ENCODE data around the gene TP63. TPM values are rescaled to one million over a fixed set of nuclear protein-coding genes. Genes with fewer than 3 reads are reported as not detected.

Gene TP63
- total RNA-seq, 1 donor from 2014 or later = not detected

- Histone ChIP-seq H3K4me1 (no peaks in the 10 kb centered on the region), H3K36me3 (no peaks in the 10 kb centered on the region), H3K27me3 (no peaks in the 10 kb centered on the region), H3K9me3 (no peaks in the 10 kb centered on the region), H3K4me3 (no peak overlapping the region), H3K27ac (no peak overlapping the region)
- TF ChIP-seq CTCF (IDR thresholded peaks at IDR 0.05) = no peak
- intact Hi-C loops (cut with DNase I) = no loop called here
- no peak for DNase-seq (ENCODE audit: low spot score in 2 of 2)
Observed at GRCh38 chr3:189841473-189842205, 210.4 kb downstream of the TP63 start.

GRCh38 chr3:189842681-189843602 lies 211.8 kb downstream of the TP63 start:
- no peaks in the 10 kb centered on the region for H3K36me3 ChIP-seq
- H3K4me1 ChIP-seq = no peaks in the 10 kb centered on the region
- H3K27ac ChIP-seq = no peak overlapping the region
- no peak overlapping the region for H3K4me3 ChIP-seq
- intact Hi-C loops (cut with DNase I) = no loop called here
- H3K27me3 ChIP-seq = no peaks in the 10 kb centered on the region
- no peak for DNase-seq (ENCODE audit: low spot score in 2 of 2)
- no peak for TF ChIP-seq CTCF (IDR thresholded peaks at IDR 0.05)
- no peaks in the 10 kb centered on the region for H3K9me3 ChIP-seq

- Histone ChIP-seq H3K9me3 (no peaks in the 10 kb centered on the region), H3K4me3 (no peak overlapping the region), H3K36me3 (no peaks in the 10 kb centered on the region), H3K4me1 (no peaks in the 10 kb centered on the region), H3K27ac (no peak overlapping the region), H3K27me3 (no peaks in the 10 kb centered on the region)
- intact Hi-C loops (cut with DNase I) = no loop called here
- TF ChIP-seq CTCF (IDR thresholded peaks at IDR 0.05) = no peak
- no peak for DNase-seq (ENCODE audit: low spot score in 2 of 2)
Observed at GRCh38 chr3:189845069-189845468, 213.9 kb downstream of the TP63 start.

- no peak for DNase-seq (ENCODE audit: low spot score in 2 of 2)
- H3K4me3 ChIP-seq = no peak overlapping the region
- H3K4me1 ChIP-seq = no peaks in the 10 kb centered on the region
- H3K36me3 ChIP-seq = no peaks in the 10 kb centered on the region
- intact Hi-C loops (cut with DNase I) = no loop called here
- no peaks in the 10 kb centered on the region for H3K9me3 ChIP-seq
- H3K27me3 ChIP-seq = no peaks in the 10 kb centered on the region
- no peak overlapping the region for H3K27ac ChIP-seq
- no peak for TF ChIP-seq CTCF (IDR thresholded peaks at IDR 0.05)
Observed at GRCh38 chr3:189848395-189849040, 217.3 kb downstream of the TP63 start.

- H3K4me1 ChIP-seq = no peaks in the 10 kb centered on the region
- no peak for TF ChIP-seq CTCF (IDR thresholded peaks at IDR 0.05)
- no peak for DNase-seq (ENCODE audit: low spot score in 2 of 2)
- intact Hi-C loops (cut with DNase I) = no loop called here
- no peaks in the 10 kb centered on the region for H3K36me3 ChIP-seq
- H3K27ac ChIP-seq = no peak overlapping the region
- no peaks in the 10 kb centered on the region for H3K27me3 ChIP-seq
- no peaks in the 10 kb centered on the region for H3K9me3 ChIP-seq
- no peak overlapping the region for H3K4me3 ChIP-seq
Observed at GRCh38 chr3:189849262-189849661, 218.1 kb downstream of the TP63 start.

Measured in ascending aorta (tissue), 2 donors.